Activated naive CD8-positive, alpha-beta T cell treated with anti-CD3 and anti-CD28 coated beads, Interleukin-2, amount 10 ng/mL, durations not matched to agents 7 days and 5 days (primary cell): ENCODE results near the gene ZDHHC4. TPM values are rescaled to one million over a fixed set of nuclear protein-coding genes. Genes with fewer than 3 reads are reported as not detected.
"Not testable (repeated sequence)": the region's sequence is repeated elsewhere in the genome, so short reads cannot be mapped to it uniquely, and the experiment has no call there.

Experiments used
- ATAC-seq: fragments of 150-1000 bp; cut with Tn5 transposase; one replicate; pipeline ENCODE4 v1.10.0; 2021; ENCODE audit warnings: low read depth, moderate library complexity
- POLR2A ChIA-PET: fragments of 350-600 bp; sonication (Branson Sonifier 250); formaldehyde crosslinking; loops from one replicate; lab custom pipeline; 2021; ENCODE audit warnings: antibody characterized with exemption; lab: Charles Lee
- DNase-seq: peaks from one replicate; pipeline ENCODE4 v3.0.0; 2021
- H3K27ac Mint-ChIP-seq: one replicate; pipeline ENCODE4 v1.8.0; 2022; ENCODE audit warnings: mild to moderate bottlenecking, mixed read lengths
- H3K27me3 Mint-ChIP-seq: one replicate; pipeline ENCODE4 v1.8.0; 2022; ENCODE audit warnings: mild to moderate bottlenecking, moderate library complexity, mixed read lengths
- H3K36me3 Mint-ChIP-seq: one replicate; pipeline ENCODE4 v1.8.0; 2021; ENCODE audit warnings: mild to moderate bottlenecking, mixed read lengths
- H3K4me1 Mint-ChIP-seq: one replicate; pipeline ENCODE4 v1.8.0; 2021; ENCODE audit warnings: mixed read lengths
- H3K4me3 Mint-ChIP-seq: one replicate; pipeline ENCODE4 v1.8.0; 2022; ENCODE audit warnings: mild to moderate bottlenecking, moderate library complexity, mixed read lengths
- H3K9me3 Mint-ChIP-seq: one replicate; pipeline ENCODE4 v1.8.0; 2021; ENCODE audit warnings: mixed read lengths
- total RNA-seq, 2 experiments: library from RNA; stranded (reverse); gene quantifications; one replicate each; pipeline ENCODE4 v1.2.3, GENCODE V29; 2021

Gene ZDHHC4
- total RNA-seq, 2 experiments from 2014 or later, result 38.2 to 44.6 TPM

GRCh38 chr7:6618621-6619020, 41.4 kb downstream of the ZDHHC4 start:
- no peak for DNase-seq
- no peaks in the 10 kb centered on the region for H3K9me3 Mint-ChIP-seq
- ATAC-seq, result no peak
- H3K27me3 Mint-ChIP-seq, result peaks cover 20% of the 10 kb centered on the region
- no peak overlapping the region for H3K4me3 Mint-ChIP-seq
- no peaks in the 10 kb centered on the region for H3K36me3 Mint-ChIP-seq
- no peak overlapping the region for H3K27ac Mint-ChIP-seq
- peaks cover 37% of the 10 kb centered on the region for H3K4me1 Mint-ChIP-seq
- POLR2A ChIA-PET, result interaction anchor here (0.7 kb wide), 1 partner anchor 28 kb away, joined by 3 read pairs; no protein-coding TSS in a partner anchor

- ATAC-seq (peak; percentile 59), DNase-seq (no peak)
- Mint-ChIP-seq H3K9me3 (no peaks in the 10 kb centered on the region), H3K27ac (peak overlapping the region; percentile 89), H3K4me3 (peak overlapping the region; percentile 79), H3K4me1 (peaks cover 44% of the 10 kb centered on the region), H3K36me3 (no peaks in the 10 kb centered on the region), H3K27me3 (peaks cover 11% of the 10 kb centered on the region)
- POLR2A ChIA-PET, result interaction anchor here (3.3 kb wide), 1 partner anchor 17 kb away, joined by 13 read pairs; the partner anchor contains the start of gene ZNF316
Observed at GRCh38 chr7:6619961-6620360, 42.7 kb downstream of the ZDHHC4 start.

- Mint-ChIP-seq H3K9me3 (no peaks in the 10 kb centered on the region), H3K4me3 (peak overlapping the region; percentile 43), H3K27me3 (peaks cover 11% of the 10 kb centered on the region), H3K27ac (peak overlapping the region; percentile 49), H3K36me3 (no peaks in the 10 kb centered on the region), H3K4me1 (peaks cover 45% of the 10 kb centered on the region)
- ATAC-seq, result no peak
- POLR2A ChIA-PET, result interaction anchor here (0.7 to 3.3 kb wide), 2 partner anchors 12 to 16 kb away, joined by 3 to 13 read pairs; partner anchors contain the start of gene ZNF316
- no peak for DNase-seq
Observed at GRCh38 chr7:6621195-6622133, 44.2 kb downstream of the ZDHHC4 start.

- ATAC-seq (no peak), DNase-seq (no peak)
- no peak overlapping the region for H3K4me3 Mint-ChIP-seq
- no peaks in the 10 kb centered on the region for H3K36me3 Mint-ChIP-seq
- POLR2A ChIA-PET, result interaction anchor here (3.3 kb wide), 1 partner anchor 15 kb away, joined by 13 read pairs; the partner anchor contains the start of gene ZNF316
- no peak overlapping the region for H3K27ac Mint-ChIP-seq
- H3K4me1 Mint-ChIP-seq, result peaks cover 45% of the 10 kb centered on the region
- H3K27me3 Mint-ChIP-seq, result peaks cover 9% of the 10 kb centered on the region
- H3K9me3 Mint-ChIP-seq, result no peaks in the 10 kb centered on the region
Observed at GRCh38 chr7:6622134-6622710, 45.0 kb downstream of the ZDHHC4 start.

- Mint-ChIP-seq H3K27me3 (no peaks in the 10 kb centered on the region), H3K4me3 (peak overlapping the region; percentile 84), H3K27ac (peak overlapping the region; percentile 93), H3K4me1 (peaks cover 40% of the 10 kb centered on the region), H3K9me3 (no peaks in the 10 kb centered on the region), H3K36me3 (no peaks in the 10 kb centered on the region)
- peak; percentile 50 for DNase-seq
- ATAC-seq, result peak; percentile 73
- POLR2A ChIA-PET, result interaction anchor here (1.1 kb wide), 1 partner anchor 34 kb away, joined by 3 read pairs; the partner anchor contains the start of gene INTS15
Observed at GRCh38 chr7:6623589-6624245, 46.5 kb downstream of the ZDHHC4 start.

- Mint-ChIP-seq H3K27ac (peak overlapping the region; percentile 93), H3K4me3 (peak overlapping the region; percentile 84), H3K4me1 (peaks cover 37% of the 10 kb centered on the region), H3K9me3 (no peaks in the 10 kb centered on the region), H3K36me3 (no peaks in the 10 kb centered on the region), H3K27me3 (no peaks in the 10 kb centered on the region)
- DNase-seq (no peak), ATAC-seq (no peak)
- POLR2A ChIA-PET, result interaction anchor here (1.1 kb wide), 1 partner anchor 34 kb away, joined by 3 read pairs; the partner anchor contains the start of gene INTS15
Observed at GRCh38 chr7:6624246-6624611, 47.0 kb downstream of the ZDHHC4 start.

- H3K36me3 Mint-ChIP-seq, result no peaks in the 10 kb centered on the region
- H3K27ac Mint-ChIP-seq, result no peak overlapping the region
- H3K4me1 Mint-ChIP-seq, result peaks cover 14% of the 10 kb centered on the region
- no peaks in the 10 kb centered on the region for H3K9me3 Mint-ChIP-seq
- H3K27me3 Mint-ChIP-seq, result no peaks in the 10 kb centered on the region
- no peak for ATAC-seq
- DNase-seq, result no peak
- POLR2A ChIA-PET, result interaction anchor here (1.1 kb wide), 1 partner anchor 20 kb away, joined by 8 read pairs; no protein-coding TSS in a partner anchor
- no peak overlapping the region for H3K4me3 Mint-ChIP-seq
Observed at GRCh38 chr7:6628045-6628444, 50.8 kb downstream of the ZDHHC4 start.

GRCh38 chr7:6630007-6630849, 53.0 kb downstream of the ZDHHC4 start:
- Mint-ChIP-seq H3K27ac (no peak overlapping the region), H3K36me3 (no peaks in the 10 kb centered on the region), H3K4me1 (peaks cover 3% of the 10 kb centered on the region), H3K4me3 (no peak overlapping the region), H3K27me3 (no peaks in the 10 kb centered on the region), H3K9me3 (peaks cover 1% of the 10 kb centered on the region)
- POLR2A ChIA-PET, result no interaction called here
- ATAC-seq (no peak), DNase-seq (no peak)

- H3K36me3 Mint-ChIP-seq, result no peaks in the 10 kb centered on the region
- ATAC-seq (no peak), DNase-seq (no peak)
- POLR2A ChIA-PET, result no interaction called here
- peaks cover 3% of the 10 kb centered on the region for H3K4me1 Mint-ChIP-seq
- no peak overlapping the region for H3K4me3 Mint-ChIP-seq
- H3K27ac Mint-ChIP-seq, result no peak overlapping the region
- H3K9me3 Mint-ChIP-seq, result peaks cover 3% of the 10 kb centered on the region
- H3K27me3 Mint-ChIP-seq, result no peaks in the 10 kb centered on the region
Observed at GRCh38 chr7:6631605-6632004, 54.4 kb downstream of the ZDHHC4 start.

GRCh38 chr7:6634021-6634420, 56.8 kb downstream of the ZDHHC4 start:
- no peaks in the 10 kb centered on the region for H3K27me3 Mint-ChIP-seq
- H3K4me3 Mint-ChIP-seq, result no peak overlapping the region
- peaks cover 3% of the 10 kb centered on the region for H3K9me3 Mint-ChIP-seq
- no peak overlapping the region for H3K27ac Mint-ChIP-seq
- peaks cover 14% of the 10 kb centered on the region for H3K4me1 Mint-ChIP-seq
- POLR2A ChIA-PET, result interaction anchor here (0.8 kb wide), 1 partner anchor 13 kb away, joined by 3 read pairs; no protein-coding TSS in a partner anchor
- peaks cover 8% of the 10 kb centered on the region for H3K36me3 Mint-ChIP-seq
- DNase-seq, result no peak
- no peak for ATAC-seq

GRCh38 chr7:6634971-6635370, 57.7 kb downstream of the ZDHHC4 start:
- H3K9me3 Mint-ChIP-seq, H3K27me3 Mint-ChIP-seq, ATAC-seq, DNase-seq, H3K4me3 Mint-ChIP-seq, H3K27ac Mint-ChIP-seq, POLR2A ChIA-PET: not testable (repeated sequence)
- peaks cover 14% of the 10 kb centered on the region for H3K36me3 Mint-ChIP-seq
- peaks cover 18% of the 10 kb centered on the region for H3K4me1 Mint-ChIP-seq
